NB4 (cell line): ENCODE results near the gene KRT17.
"Not testable (repeated sequence)": the region's sequence is repeated elsewhere in the genome, so short reads cannot be mapped to it uniquely, and the experiment has no call there.

Source experiments
- DNase-seq: peaks from one replicate; pipeline ENCODE4 v3.0.0; 2010; ENCODE audit warnings: low read depth
- H3K4me3 ChIP-seq: one replicate; pipeline ENCODE4 v1.5.1; 2011; ENCODE audit warnings: mild to moderate bottlenecking, low read depth, low read length, moderate library complexity
- MAX ChIP-seq: IDR thresholded peaks from 2 replicates; pipeline ENCODE4 v1.6.1; 2011; ENCODE audit warnings: low read depth, low read length
- MYC ChIP-seq: IDR thresholded peaks from 2 replicates; pipeline ENCODE4 v1.6.1; 2011; ENCODE audit warnings: low read depth, low read length
- POLR2A ChIP-seq: IDR thresholded peaks from 2 replicates; pipeline ENCODE4 v1.6.1; 2011; ENCODE audit warnings: mild to moderate bottlenecking; ENCODE audit not compliant: insufficient read length; ENCODE audit errors: extremely low read depth
- TF ChIP-seq, protein P1 (sequence below): IDR thresholded peaks from one replicate; pipeline ENCODE4 v1.5.1; 2012; ENCODE audit warnings: low read depth, low read length

The KRT17 gene

DNA sequence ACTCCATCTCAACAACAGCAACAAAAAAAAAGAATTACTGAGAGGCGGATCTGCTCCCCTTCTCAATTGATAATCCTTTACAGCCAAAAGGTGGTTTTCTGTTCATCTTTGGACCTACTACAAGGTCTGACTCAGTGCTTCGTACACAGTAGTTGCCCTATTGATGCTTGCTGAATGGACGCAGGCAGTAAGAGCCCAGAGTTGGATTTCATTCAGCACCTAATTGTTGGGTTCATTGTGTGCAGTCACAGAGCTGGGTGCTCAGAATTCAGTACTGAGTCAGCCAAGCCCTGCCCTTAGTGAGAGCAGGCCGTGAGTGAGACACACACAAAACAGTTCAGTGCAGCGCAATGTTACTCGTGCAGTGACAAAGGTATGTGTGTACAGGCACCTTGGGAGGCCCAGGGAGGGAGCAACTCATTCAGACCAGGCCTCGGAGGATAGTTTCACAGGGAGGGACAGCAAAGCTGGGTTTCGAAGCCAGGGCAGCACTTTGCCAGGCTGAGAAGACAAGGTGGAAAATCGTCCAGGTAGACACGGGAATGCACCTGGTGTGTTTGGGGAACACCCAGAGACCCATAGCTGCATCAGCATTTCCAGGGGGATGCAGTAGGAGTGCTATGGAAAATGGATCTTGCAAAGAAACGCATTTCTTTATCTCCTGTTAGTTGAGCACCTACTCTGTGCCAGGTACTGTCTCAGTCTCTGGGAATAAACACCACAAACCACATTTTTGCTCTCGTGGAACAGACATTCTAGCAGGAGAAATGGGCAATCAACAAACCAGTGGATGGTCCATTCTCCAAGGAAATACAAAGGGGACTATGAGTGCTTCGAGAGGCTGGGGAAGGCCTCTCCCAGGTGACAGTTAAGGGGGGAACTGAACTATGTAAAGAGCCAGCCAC lies 18.1 kb upstream of the KRT17 start:
- H3K4me3 ChIP-seq, result no peak overlapping the region
- DNase-seq, result no peak
- TF ChIP-seq POLR2A, result no peak
- TF ChIP-seq, protein P1, sequence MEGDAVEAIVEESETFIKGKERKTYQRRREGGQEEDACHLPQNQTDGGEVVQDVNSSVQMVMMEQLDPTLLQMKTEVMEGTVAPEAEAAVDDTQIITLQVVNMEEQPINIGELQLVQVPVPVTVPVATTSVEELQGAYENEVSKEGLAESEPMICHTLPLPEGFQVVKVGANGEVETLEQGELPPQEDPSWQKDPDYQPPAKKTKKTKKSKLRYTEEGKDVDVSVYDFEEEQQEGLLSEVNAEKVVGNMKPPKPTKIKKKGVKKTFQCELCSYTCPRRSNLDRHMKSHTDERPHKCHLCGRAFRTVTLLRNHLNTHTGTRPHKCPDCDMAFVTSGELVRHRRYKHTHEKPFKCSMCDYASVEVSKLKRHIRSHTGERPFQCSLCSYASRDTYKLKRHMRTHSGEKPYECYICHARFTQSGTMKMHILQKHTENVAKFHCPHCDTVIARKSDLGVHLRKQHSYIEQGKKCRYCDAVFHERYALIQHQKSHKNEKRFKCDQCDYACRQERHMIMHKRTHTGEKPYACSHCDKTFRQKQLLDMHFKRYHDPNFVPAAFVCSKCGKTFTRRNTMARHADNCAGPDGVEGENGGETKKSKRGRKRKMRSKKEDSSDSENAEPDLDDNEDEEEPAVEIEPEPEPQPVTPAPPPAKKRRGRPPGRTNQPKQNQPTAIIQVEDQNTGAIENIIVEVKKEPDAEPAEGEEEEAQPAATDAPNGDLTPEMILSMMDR, result no peak
- TF ChIP-seq MYC, result no peak
- TF ChIP-seq MAX, result no peak

DNA sequence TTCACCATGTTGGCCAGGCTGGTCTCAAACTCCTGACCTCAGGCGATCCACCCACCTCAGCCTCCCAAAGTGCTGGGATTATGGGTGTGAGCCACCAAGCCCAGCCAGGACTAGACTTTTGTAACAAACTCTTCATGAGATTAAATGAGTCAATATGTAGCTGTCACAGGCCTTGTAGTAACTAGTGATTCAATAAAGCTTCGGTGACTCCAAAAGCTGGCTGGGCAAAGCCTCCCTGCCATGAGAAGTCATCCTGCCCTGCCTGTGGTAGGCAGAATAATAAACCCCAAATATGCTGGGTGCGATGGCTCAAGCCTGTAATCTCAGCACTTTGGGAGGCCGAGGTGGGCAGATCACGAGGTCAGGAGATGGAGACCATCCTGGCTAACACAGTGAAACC lies 16.2 kb upstream of the KRT17 start:
- not testable (repeated sequence) for DNase-seq, H3K4me3 ChIP-seq

- TF ChIP-seq, protein P1, result no peak
- TF ChIP-seq MAX (no peak), MYC (no peak), POLR2A (no peak)
- no peak for DNase-seq
- no peak overlapping the region for H3K4me3 ChIP-seq
Measured at GRCh38 chr17:41639492-41640473, 15.4 kb upstream of the KRT17 start.

- TF ChIP-seq MYC (no peak), MAX (no peak), POLR2A (no peak)
- TF ChIP-seq, protein P1, result no peak
- no peak overlapping the region for H3K4me3 ChIP-seq
- DNase-seq, result no peak
Measured at GRCh38 chr17:41638941-41639340, 14.6 kb upstream of the KRT17 start.

DNA sequence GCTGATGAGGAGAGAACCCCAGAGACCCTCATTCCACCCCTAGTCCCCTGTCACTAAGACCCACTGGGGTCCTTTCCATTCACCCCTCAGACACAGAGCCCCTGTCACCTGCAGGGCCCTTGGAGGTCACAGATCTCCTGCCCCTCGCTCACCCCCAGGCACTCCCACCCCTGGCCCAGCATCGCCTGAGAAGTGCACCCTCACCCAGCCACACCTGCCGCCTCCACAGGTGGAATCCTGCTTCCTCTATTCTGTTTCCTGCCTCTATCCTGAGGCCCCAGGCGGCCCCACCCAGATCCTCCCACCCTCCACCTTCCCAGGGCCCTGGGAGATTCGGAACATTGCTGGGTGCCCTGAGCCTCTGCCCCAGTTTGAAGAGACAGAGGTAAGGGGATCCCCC lies 13.8 kb upstream of the KRT17 start:
- H3K4me3 ChIP-seq, result no peak overlapping the region
- TF ChIP-seq MYC (no peak), MAX (no peak), POLR2A (no peak)
- TF ChIP-seq, protein P1, result no peak
- DNase-seq, result no peak

- TF ChIP-seq, protein P1, result no peak
- TF ChIP-seq MYC, result no peak
- DNase-seq, result no peak
- no peak overlapping the region for H3K4me3 ChIP-seq
Measured at GRCh38 chr17:41636652-41637051, 12.3 kb upstream of the KRT17 start.
